HG03045 (cell line): ENCODE results near the gene MEOX1.

Source experiments
- ATAC-seq: cut with Tn5 transposase; IDR thresholded peaks from one replicate; pipeline ENCODE4 v1.9.1; 2021; ENCODE audit warnings: mild to moderate bottlenecking, moderate library complexity; ENCODE audit not compliant: unreplicated experiment

MEOX1 gene

DNA sequence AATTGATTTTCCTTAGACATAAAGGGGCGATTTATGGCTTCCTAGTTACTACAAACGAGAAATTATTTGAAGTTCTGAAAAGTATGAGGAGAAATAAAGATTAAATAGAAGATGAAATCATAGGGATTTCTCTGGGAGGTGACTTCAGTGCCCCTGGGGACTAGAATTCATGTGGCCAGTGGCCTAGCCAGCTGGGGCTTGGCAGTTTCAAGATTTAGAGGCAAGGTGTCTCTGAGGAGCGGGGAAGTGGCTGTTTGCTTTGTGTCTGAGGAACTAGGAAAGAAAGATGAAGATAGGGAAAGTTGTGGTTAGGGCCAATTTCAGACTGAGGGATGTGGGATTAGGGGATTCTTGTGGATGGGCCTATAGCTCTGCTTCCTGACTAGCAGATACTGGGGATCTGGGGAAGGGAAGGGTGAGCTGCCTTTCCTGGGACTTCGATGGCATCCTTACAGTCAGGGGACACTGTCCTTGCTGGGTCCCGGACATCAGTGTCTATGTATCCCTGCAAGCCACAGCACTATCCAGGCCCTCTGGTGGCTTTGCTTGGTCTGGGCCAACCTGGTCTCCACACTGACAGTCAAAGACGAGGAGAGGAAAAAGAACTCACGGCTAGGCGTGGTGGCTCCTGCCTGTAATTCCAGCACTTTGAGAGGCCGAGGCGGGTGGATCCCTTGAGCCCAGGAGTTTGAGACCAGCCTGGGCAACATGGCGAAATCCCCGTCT is 22.4 kb upstream of the MEOX1 start:
- ATAC-seq: no peak

DNA sequence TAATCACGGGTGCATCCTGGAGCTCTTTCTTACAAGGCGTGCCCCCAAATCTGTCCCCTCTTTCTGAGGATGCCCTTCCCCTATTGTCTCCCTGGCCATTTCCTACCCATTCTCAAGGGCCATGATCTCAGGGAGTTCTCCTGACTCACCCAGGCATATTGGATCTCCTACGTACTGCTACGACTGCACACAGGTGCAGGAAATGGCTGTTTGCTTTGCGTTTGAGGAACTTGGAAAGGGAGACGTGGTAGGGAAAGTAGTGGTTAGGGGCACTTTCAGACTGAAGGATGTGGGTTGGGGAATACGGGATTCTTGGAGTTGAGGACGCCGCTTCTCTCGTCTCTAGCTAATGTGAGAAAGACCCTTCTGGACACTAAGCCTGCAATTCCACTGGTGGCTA is 18.7 kb upstream of the MEOX1 start:
- ATAC-seq: no peak

GRCh38 chr17:43679911-43680310 is 18.2 kb upstream of the MEOX1 start:
- no peak for ATAC-seq

DNA sequence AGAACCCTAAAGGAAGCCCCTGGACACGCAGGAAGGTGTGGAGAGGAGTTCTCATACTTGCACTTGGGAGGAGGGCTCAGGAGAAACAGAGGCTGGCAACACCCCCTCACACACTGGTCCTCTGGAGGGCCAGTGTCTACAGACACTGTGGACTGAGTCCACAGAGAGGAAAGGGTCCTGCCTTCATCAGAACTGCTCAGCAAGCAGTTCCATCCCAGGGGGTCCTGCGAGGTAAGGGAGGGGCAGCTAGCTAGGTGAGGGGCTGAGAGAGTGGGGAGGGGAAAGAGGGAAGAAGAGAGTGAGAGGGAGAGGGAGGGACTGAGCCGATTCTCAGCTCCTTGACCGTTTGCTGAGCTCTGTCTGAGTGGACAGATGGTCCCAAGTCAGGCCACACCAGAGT is 17.7 kb upstream of the MEOX1 start:
- ATAC-seq: no peak

DNA sequence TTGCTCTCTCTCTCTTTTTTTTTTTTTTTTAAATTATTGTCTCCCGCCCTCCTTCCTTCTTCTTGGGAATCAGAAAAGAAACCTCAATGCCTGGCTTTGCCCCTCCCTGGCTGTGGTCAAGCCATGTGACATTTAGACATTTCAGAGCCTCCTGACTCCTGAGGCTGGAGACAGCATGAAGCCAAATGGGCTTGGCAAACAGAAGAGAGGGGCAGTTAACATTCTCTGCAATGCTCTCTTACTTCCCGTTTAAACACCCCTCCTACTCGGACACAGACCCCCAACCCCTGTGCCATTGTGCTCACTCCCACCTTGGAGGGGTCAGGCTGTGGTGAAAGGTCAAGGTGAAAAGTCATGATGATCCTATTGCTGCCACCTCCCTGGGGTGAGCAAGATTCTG is 14.7 kb upstream of the MEOX1 start:
- ATAC-seq: no peak

DNA sequence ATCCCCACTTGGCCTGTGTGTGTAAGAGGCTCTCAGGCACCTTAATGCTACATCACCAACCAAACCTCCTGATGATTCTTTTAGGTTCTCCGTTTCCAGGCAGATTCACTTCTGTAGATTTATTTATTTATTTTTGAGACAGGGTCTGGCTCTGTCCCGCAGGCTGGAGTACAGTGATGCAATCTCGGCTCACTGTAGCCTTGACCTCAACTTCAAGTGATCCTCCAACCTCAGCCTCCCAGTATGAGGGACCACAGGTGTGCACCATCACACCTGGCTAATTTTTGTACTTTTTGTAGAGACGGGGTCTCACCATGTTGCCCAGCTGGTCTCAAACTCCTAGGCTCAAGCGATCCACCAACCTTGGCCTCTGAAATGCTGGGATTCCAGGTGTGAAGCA is 12.7 kb upstream of the MEOX1 start:
- ATAC-seq: no peak

DNA sequence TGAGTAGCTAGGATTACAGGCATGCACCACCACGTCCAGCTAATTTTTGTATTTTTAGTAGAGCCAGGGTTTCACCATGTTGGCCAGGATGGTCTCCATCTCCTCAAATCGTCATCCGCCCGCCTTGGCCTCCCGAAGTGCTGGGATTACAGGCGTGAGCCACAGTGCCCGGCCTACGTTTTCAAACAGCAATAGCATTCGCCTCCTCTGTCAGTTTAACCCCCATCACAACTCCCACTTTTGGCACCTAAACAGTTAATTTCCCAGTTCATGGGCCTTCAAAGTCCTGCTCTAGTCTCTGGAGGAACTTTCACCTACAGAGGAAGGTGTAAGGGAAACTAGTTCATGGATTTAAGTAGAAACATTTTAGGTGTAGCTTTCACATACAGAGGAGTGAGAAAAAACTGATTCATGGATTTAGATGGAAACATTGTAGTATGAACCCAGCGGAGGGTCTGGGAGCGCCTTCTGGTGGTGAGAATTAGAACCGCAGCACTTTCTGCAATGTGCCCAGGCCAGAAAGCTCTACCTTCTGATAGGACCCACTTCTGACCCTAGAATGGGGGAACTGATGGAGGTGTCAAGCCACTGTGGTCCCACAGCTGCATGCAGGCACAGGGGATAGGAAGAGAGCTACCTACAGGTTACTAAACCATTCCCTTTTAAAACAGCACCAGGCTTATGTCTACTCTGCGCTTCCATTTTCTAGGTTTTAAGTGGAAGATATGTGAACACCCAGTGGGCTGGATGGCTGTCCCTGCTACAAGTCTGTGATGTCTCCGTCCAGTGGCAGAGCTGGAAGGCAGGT is 12.0 kb upstream of the MEOX1 start:
- ATAC-seq: no peak

GRCh38 chr17:43671755-43672519 is 10.2 kb upstream of the MEOX1 start:
- no peak for ATAC-seq

DNA sequence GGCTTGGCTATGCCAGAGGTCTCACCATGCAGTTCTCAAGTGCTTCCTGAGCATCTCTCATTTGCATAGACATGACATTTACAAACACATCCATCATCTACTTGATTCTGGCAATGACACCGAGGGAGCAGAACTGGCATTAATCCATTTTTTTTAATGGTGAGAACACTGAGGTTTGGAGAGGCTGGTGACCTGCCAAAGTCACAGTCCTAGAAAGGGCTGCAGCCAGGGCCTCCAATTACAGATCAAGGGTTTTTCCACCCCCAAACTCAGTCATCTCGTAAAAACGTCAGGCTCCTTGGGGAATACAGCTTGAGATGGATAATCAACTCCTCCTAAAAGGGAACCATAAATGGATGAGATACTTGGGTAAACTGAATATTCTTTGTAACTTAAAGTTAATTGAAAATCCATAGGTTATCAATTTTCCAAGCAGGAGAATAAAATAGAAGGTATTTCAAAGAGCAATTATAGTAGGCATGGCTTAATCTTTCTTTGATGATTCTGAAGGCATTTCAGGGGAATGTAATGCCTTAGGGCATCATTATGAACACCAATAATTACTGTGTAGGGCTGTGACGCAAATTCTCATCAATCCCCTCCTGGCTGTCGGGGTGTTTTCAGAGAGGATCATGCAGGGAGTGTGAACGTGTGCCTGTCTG is 9.4 kb upstream of the MEOX1 start:
- ATAC-seq: no peak

- ATAC-seq: no peak
Observed at GRCh38 chr17:43670645-43671030, 8.9 kb upstream of the MEOX1 start.

- no peak for ATAC-seq
Observed at GRCh38 chr17:43669971-43670644, 8.4 kb upstream of the MEOX1 start.

- no peak for ATAC-seq
Observed at GRCh38 chr17:43667947-43668348, 6.2 kb upstream of the MEOX1 start.

GRCh38 chr17:43667506-43667905 is 5.8 kb upstream of the MEOX1 start:
- ATAC-seq: no peak

- no peak for ATAC-seq
Observed at GRCh38 chr17:43665937-43666236, 4.2 kb upstream of the MEOX1 start.

GRCh38 chr17:43665084-43665936 is 3.6 kb upstream of the MEOX1 start:
- ATAC-seq: no peak

- no peak for ATAC-seq
Observed at GRCh38 chr17:43664096-43664495, 2.4 kb upstream of the MEOX1 start.

- no peak for ATAC-seq
Observed at GRCh38 chr17:43663383-43663782, 1.7 kb upstream of the MEOX1 start.

GRCh38 chr17:43662413-43663141 is 855 bp upstream of the MEOX1 start:
- no peak for ATAC-seq

DNA sequence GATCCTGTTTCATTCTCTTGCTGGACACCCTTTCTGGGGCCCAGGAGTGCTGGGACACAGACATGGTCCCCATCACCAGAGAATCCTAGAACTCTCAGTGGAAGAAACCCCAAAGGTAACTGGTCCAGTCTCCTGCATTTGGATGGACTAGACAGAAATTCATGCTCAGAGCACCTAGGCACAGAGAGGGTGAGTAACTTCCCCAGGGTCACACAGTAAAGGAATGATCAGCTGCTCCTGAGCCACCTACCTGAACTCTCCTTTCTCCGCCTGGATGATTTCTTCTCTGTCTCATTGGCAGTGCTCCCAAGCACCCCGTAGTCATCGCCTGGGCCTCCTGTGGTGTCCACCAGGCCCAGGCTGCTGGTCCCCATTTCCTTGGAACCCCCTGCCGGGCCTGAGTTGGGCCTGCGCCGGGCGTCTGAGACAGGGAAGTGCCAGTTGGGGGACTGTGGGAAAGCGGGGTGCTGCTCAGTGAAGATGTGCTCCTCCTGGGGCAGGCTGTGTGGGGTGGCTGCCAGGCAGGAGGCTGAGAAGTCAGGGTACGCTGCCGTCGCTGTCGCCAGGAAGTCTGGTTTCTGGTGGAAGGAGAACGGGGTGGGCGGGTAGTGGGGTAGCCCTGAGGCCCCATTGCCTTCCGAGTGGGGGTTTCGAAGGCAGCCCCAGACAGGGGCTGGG is 767 bp downstream of the MEOX1 start:
- ATAC-seq: no peak
